HCT116 (cell line): ENCODE measurements around the gene THSD4. TPM values are rescaled to one million over a fixed set of nuclear protein-coding genes. Genes with fewer than 3 reads are reported as not detected.

Experiments used
- ATAC-seq: fragments of 200-7000 bp; cut with Tn5 transposase; 2 replicates; pipeline ENCODE4 v1.9.1; 2020; ENCODE audit warnings: mild to moderate bottlenecking, moderate library complexity
- BruUV-seq: library from RNA; stranded (reverse); fragments of 400-500 nt; replicated peaks from 2 replicates; lab custom pipeline; 2021; lab: Mats Ljungman, UMichigan
- CTCF ChIA-PET: fragments of 300-600 bp; sonication (Branson Sonifier 250); formaldehyde crosslinking; loops from one replicate; lab custom pipeline; 2021; ENCODE audit warnings: antibody characterized with exemption; lab: Charles Lee
- POLR2A ChIA-PET: fragments of 300-600, 350-600 bp; sonication (Branson Sonifier 250); formaldehyde crosslinking; loops from one replicate; lab custom pipeline; 2021; ENCODE audit warnings: antibody characterized with exemption; lab: Charles Lee
- RAD21 ChIA-PET, 2 experiments: fragments of 300-600 bp; sonication (Branson Sonifier 250); formaldehyde crosslinking; loops; one replicate each; lab custom pipeline; 2023; ENCODE audit warnings: low total read pairs in 2 of 2; ENCODE audit not compliant: uncharacterized antibody in 2 of 2, unreplicated experiment in 2 of 2, low non-redundant PET in 1 of 2; lab: Charles Lee
- DNase-seq: peaks from one replicate; pipeline ENCODE4 v3.0.0-alpha.2; 2010; ENCODE audit warnings: low read depth, low spot score
- H2AFZ ChIP-seq: fragments of 200-600 bp; shearing (Covaris generic), sonication (generic); 2 replicates; pipeline ENCODE4 v1.6.1; 2017; ENCODE audit warnings: low read depth, mixed run types, mixed read lengths, antibody characterized with exemption, low read length; ENCODE audit not compliant: poor library complexity, severe bottlenecking
- H3K27ac ChIP-seq: 2 replicates; pipeline ENCODE4 v1.5.1; 2012; ENCODE audit warnings: low read depth, low read length
- H3K27me3 ChIP-seq: fragments of 200-600 bp; sonication (generic); 2 replicates; pipeline ENCODE4 v1.6.1; 2016; ENCODE audit warnings: mixed run types, low read length, mixed read lengths; ENCODE audit not compliant: insufficient read depth
- H3K36me3 ChIP-seq, 2 experiments: fragments of 200-500 bp in 1 of 2; fragments of 200-600 bp in 1 of 2; sonication (Bioruptor generic) in 1 of 2; sonication (generic) in 1 of 2; 2 replicates each; pipeline versions ENCODE4 v1.5.1 to v1.6.1; 2014 to 2016; ENCODE audit warnings: low read length in 2 of 2, inconsistent platforms in 1 of 2, mixed read lengths in 1 of 2, mixed run types in 1 of 2; ENCODE audit not compliant: insufficient read depth in 2 of 2, control insufficient read depth in 1 of 2
- H3K4me1 ChIP-seq, 2 experiments: fragments of 200-600 bp in 1 of 2; sonication (generic) in 1 of 2; 2 replicates each; pipeline versions ENCODE4 v1.5.1 to v1.6.1; 2012 to 2017; ENCODE audit warnings: low read length in 2 of 2, inconsistent platforms in 1 of 2, mild to moderate bottlenecking in 1 of 2, mixed read lengths in 1 of 2, mixed run types in 1 of 2, moderate library complexity in 1 of 2; ENCODE audit not compliant: insufficient read depth in 2 of 2, control insufficient read depth in 1 of 2
- H3K4me2 ChIP-seq: fragments of 200-600 bp; sonication (generic); 2 replicates; pipeline ENCODE4 v1.6.1; 2017; ENCODE audit warnings: mixed run types, low read length, mixed read lengths
- H3K4me3 ChIP-seq, 2 experiments: fragments of 200-600 bp in 1 of 2; sonication (generic) in 1 of 2; replicated peaks in 1 of 2; 2 replicates each; pipeline ENCODE4 v1.5.1; 2011 to 2016; ENCODE audit warnings: low read length in 2 of 2, control low read depth in 1 of 2, low read depth in 1 of 2, mild to moderate bottlenecking in 1 of 2, mixed read lengths in 1 of 2, mixed run types in 1 of 2
- H3K79me2 ChIP-seq: fragments of 200-600 bp; sonication (generic); 2 replicates; pipeline ENCODE4 v1.6.1; 2017; ENCODE audit warnings: mild to moderate bottlenecking, mixed run types, low read length, moderate library complexity, mixed read lengths; ENCODE audit not compliant: insufficient read depth
- H3K9ac ChIP-seq: fragments of 200-600 bp; sonication (generic); 2 replicates; pipeline ENCODE4 v1.6.1; 2016; ENCODE audit warnings: low read length, mixed read lengths
- H3K9me2 ChIP-seq: fragments of 200-600 bp; sonication (generic), shearing (Covaris generic); 2 replicates; pipeline ENCODE4 v1.6.1; 2017; ENCODE audit warnings: mixed run types, mild to moderate bottlenecking, moderate library complexity; ENCODE audit not compliant: insufficient read depth
- H3K9me3 ChIP-seq, 2 experiments: fragments of 200-500 bp in 1 of 2; fragments of 200-600 bp in 1 of 2; sonication (Bioruptor generic) in 1 of 2; sonication (generic) in 1 of 2; 2 replicates each; pipeline ENCODE4 v1.6.1; 2014 to 2017; ENCODE audit warnings: low read length in 2 of 2, mixed read lengths in 2 of 2, inconsistent platforms in 1 of 2, low read depth in 1 of 2, mild to moderate bottlenecking in 1 of 2, mixed run types in 1 of 2, moderate library complexity in 1 of 2; ENCODE audit not compliant: control insufficient read depth in 1 of 2, insufficient read depth in 1 of 2
- H4K20me1 ChIP-seq: fragments of 200-600 bp; sonication (generic), shearing (Covaris generic); 2 replicates; pipeline ENCODE4 v1.6.1; 2017; ENCODE audit warnings: mixed run types, mild to moderate bottlenecking, moderate library complexity; ENCODE audit not compliant: insufficient read depth
- ATF3 ChIP-seq: IDR thresholded peaks from 2 replicates; pipeline ENCODE4 v1.6.1; 2012
- CEBPB ChIP-seq: IDR thresholded peaks from 2 replicates; pipeline ENCODE4 v1.6.1; 2012; ENCODE audit warnings: low read depth
- FOSL1 ChIP-seq: IDR thresholded peaks from 2 replicates; pipeline ENCODE4 v1.6.1; 2012; ENCODE audit warnings: low read depth
- JUND ChIP-seq: IDR thresholded peaks from 2 replicates; pipeline ENCODE4 v1.6.1; 2012
- POLR2A ChIP-seq: IDR thresholded peaks from 2 replicates; pipeline ENCODE4 v1.7.0; 2011; ENCODE audit warnings: borderline replicate concordance; ENCODE audit not compliant: insufficient read depth, insufficient read length; ENCODE audit errors: extremely low read depth
- POLR2AphosphoS5 ChIP-seq: IDR thresholded peaks from 2 replicates; pipeline ENCODE4 v1.6.1; 2011; ENCODE audit warnings: mild to moderate bottlenecking, low read depth, low read length, moderate library complexity
- SIN3A ChIP-seq: IDR thresholded peaks from 2 replicates; pipeline ENCODE4 v1.6.1; 2012; ENCODE audit warnings: low read depth
- SP1 ChIP-seq: IDR thresholded peaks from 2 replicates; pipeline ENCODE4 v1.6.1; 2012; ENCODE audit warnings: low read depth
- TCF7L2 ChIP-seq: IDR thresholded peaks from 2 replicates; pipeline ENCODE4 v1.7.0; 2011; ENCODE audit warnings: borderline replicate concordance, inconsistent platforms; ENCODE audit not compliant: insufficient read depth, insufficient read length; ENCODE audit errors: extremely low read depth
- YY1 ChIP-seq: IDR thresholded peaks from 2 replicates; pipeline ENCODE4 v1.6.1; 2011; ENCODE audit warnings: low read length, low read depth, moderate library complexity, mild to moderate bottlenecking; ENCODE audit not compliant: insufficient replicate concordance; ENCODE audit errors: extremely low read depth
- ZFX ChIP-seq: fragments of 450-650 bp; IDR thresholded peaks from 2 replicates; pipeline ENCODE4 v1.6.1; 2017
- ZNF274 ChIP-seq: fragments of 200-500 bp; sonication (Bioruptor generic); IDR thresholded peaks from 2 replicates; pipeline ENCODE4 v1.6.1; 2014; ENCODE audit warnings: mild to moderate bottlenecking, low read depth, low read length, inconsistent platforms
- intact Hi-C: fragments of 100-400 bp; cut with micrococcal nuclease; formaldehyde crosslinking; loops from 2 replicates; pipeline ENCODE4 v1.10.0; 2022
- total RNA-seq: library from RNA; stranded (reverse); gene quantifications from one replicate; pipeline ENCODE4 v1.2.1, GENCODE V29; 2021; ENCODE audit not compliant: unreplicated experiment
- TF ChIP-seq, protein P1 (sequence below), 3 experiments: fragments of 200-600 bp in 1 of 3; sonication (generic) in 1 of 3; IDR thresholded peaks in 2 of 3; conservative IDR thresholded peaks in 1 of 3; 2 replicates each; pipeline ENCODE4 v1.5.1; 2012 to 2017; ENCODE audit warnings: low read depth in 2 of 3, low read length in 2 of 3, antibody characterized with exemption in 1 of 3, borderline replicate concordance in 1 of 3, control low read depth in 1 of 3, mild to moderate bottlenecking in 1 of 3, mixed read lengths in 1 of 3, mixed run types in 1 of 3, moderate library complexity in 1 of 3; ENCODE audit not compliant: insufficient read depth in 1 of 3
- TF ChIP-seq, protein P2 (sequence below): IDR thresholded peaks from 2 replicates; pipeline ENCODE4 v1.6.1; 2012; ENCODE audit warnings: low read depth

Gene THSD4
- total RNA-seq, 1 experiment from 2014 or later, result 30.5 TPM

- TF ChIP-seq ZNF274 (no peak), CEBPB (no peak), POLR2A (no peak)
Observed at GRCh38 chr15:71549091-71549490, 433.8 kb downstream of the THSD4 start (continued).

GRCh38 chr15:71549697-71550096 is 434.4 kb downstream of the THSD4 start:
- no peak overlapping the region for H2AFZ ChIP-seq
- no TSS peak for BruUV-seq
- no peaks in the 10 kb centered on the region for H3K4me1 ChIP-seq
- no peaks in the 10 kb centered on the region for H3K27me3 ChIP-seq
- CTCF ChIA-PET, result no interaction called here
- intact Hi-C loops, result no loop called here
- no peaks in the 10 kb centered on the region for H3K9me3 ChIP-seq
- no peaks in the 10 kb centered on the region for H3K36me3 ChIP-seq
- H3K9ac ChIP-seq, result no peak overlapping the region
- no peaks in the 10 kb centered on the region for H3K9me2 ChIP-seq
- no peaks in the 10 kb centered on the region for H3K79me2 ChIP-seq
- TF ChIP-seq POLR2AphosphoS5 (no peak), JUND (no peak), POLR2A (no peak), SIN3A (no peak), FOSL1 (no peak), ATF3 (no peak), ZFX (no peak), SP1 (no peak), TCF7L2 (no peak), YY1 (no peak)
- TF ChIP-seq, protein P1, sequence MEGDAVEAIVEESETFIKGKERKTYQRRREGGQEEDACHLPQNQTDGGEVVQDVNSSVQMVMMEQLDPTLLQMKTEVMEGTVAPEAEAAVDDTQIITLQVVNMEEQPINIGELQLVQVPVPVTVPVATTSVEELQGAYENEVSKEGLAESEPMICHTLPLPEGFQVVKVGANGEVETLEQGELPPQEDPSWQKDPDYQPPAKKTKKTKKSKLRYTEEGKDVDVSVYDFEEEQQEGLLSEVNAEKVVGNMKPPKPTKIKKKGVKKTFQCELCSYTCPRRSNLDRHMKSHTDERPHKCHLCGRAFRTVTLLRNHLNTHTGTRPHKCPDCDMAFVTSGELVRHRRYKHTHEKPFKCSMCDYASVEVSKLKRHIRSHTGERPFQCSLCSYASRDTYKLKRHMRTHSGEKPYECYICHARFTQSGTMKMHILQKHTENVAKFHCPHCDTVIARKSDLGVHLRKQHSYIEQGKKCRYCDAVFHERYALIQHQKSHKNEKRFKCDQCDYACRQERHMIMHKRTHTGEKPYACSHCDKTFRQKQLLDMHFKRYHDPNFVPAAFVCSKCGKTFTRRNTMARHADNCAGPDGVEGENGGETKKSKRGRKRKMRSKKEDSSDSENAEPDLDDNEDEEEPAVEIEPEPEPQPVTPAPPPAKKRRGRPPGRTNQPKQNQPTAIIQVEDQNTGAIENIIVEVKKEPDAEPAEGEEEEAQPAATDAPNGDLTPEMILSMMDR (IDR thresholded peaks at IDR 0.05 in 2 of 3, conservative IDR thresholded peaks at IDR 0.05 in 1 of 3; ENCODE audit: borderline replicate concordance in 1 of 3, insufficient read depth in 1 of 3, low read depth in 2 of 3, low read length in 2 of 3), result no peak
- TF ChIP-seq, protein P2, sequence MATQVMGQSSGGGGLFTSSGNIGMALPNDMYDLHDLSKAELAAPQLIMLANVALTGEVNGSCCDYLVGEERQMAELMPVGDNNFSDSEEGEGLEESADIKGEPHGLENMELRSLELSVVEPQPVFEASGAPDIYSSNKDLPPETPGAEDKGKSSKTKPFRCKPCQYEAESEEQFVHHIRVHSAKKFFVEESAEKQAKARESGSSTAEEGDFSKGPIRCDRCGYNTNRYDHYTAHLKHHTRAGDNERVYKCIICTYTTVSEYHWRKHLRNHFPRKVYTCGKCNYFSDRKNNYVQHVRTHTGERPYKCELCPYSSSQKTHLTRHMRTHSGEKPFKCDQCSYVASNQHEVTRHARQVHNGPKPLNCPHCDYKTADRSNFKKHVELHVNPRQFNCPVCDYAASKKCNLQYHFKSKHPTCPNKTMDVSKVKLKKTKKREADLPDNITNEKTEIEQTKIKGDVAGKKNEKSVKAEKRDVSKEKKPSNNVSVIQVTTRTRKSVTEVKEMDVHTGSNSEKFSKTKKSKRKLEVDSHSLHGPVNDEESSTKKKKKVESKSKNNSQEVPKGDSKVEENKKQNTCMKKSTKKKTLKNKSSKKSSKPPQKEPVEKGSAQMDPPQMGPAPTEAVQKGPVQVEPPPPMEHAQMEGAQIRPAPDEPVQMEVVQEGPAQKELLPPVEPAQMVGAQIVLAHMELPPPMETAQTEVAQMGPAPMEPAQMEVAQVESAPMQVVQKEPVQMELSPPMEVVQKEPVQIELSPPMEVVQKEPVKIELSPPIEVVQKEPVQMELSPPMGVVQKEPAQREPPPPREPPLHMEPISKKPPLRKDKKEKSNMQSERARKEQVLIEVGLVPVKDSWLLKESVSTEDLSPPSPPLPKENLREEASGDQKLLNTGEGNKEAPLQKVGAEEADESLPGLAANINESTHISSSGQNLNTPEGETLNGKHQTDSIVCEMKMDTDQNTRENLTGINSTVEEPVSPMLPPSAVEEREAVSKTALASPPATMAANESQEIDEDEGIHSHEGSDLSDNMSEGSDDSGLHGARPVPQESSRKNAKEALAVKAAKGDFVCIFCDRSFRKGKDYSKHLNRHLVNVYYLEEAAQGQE, result no peak
- no peak overlapping the region for H3K4me3 ChIP-seq
- RAD21 ChIA-PET, result no interaction called here
- ATAC-seq (no peak), DNase-seq (no peak)
- H4K20me1 ChIP-seq, result no peaks in the 10 kb centered on the region
- POLR2A ChIA-PET, result no interaction called here
- no peak overlapping the region for H3K4me2 ChIP-seq
- H3K27ac ChIP-seq, result no peak overlapping the region
